ENCODE data around the gene PARP6. TPM values are rescaled to one million over a fixed set of nuclear protein-coding genes. Genes with fewer than 3 reads are reported as not detected.

Gene PARP6
- total RNA-seq, 4 donors from 2014 or later = 59.2 to 76.8 (median 65.1) TPM

DNA sequence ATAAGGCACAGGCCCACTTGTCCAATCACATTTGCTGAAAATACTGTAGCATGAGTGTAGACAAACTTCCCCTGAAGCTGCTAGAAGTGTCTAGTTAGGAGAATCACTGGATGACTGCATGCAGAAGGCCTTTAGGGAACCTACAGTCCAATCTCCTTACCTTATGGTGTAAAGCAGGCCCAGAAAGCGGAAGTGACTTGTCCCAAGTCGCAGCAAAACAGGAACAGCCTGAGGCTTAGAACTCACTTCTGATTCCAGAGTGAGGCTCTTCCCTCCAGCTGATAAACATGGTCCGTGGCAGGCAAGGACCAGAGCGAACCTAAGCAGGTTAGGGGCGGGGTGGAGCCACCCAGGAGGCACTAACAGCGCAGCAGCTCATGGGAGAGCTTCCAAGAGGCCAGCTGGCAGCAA is 77.2 kb downstream of the PARP6 start:
- DNase-seq (ENCODE audit: low spot score in 2 of 2) = no peak
- H3K36me3 ChIP-seq = peaks cover 0 to 16% (median 12%) of the 10 kb centered on the region in 3 donors
- H3K27me3 ChIP-seq = peaks cover 0 to 5% of the 10 kb centered on the region in 2 donors
- peak overlapping the region in 1 of 4 donors; percentile 5 for H3K27ac ChIP-seq
- peak in 1 of 2 donors; percentile 21 for TF ChIP-seq EP300 (IDR thresholded peaks at IDR 0.05)
- TF ChIP-seq, protein P1, sequence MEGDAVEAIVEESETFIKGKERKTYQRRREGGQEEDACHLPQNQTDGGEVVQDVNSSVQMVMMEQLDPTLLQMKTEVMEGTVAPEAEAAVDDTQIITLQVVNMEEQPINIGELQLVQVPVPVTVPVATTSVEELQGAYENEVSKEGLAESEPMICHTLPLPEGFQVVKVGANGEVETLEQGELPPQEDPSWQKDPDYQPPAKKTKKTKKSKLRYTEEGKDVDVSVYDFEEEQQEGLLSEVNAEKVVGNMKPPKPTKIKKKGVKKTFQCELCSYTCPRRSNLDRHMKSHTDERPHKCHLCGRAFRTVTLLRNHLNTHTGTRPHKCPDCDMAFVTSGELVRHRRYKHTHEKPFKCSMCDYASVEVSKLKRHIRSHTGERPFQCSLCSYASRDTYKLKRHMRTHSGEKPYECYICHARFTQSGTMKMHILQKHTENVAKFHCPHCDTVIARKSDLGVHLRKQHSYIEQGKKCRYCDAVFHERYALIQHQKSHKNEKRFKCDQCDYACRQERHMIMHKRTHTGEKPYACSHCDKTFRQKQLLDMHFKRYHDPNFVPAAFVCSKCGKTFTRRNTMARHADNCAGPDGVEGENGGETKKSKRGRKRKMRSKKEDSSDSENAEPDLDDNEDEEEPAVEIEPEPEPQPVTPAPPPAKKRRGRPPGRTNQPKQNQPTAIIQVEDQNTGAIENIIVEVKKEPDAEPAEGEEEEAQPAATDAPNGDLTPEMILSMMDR (IDR thresholded peaks at IDR 0.05) = no peak
- H3K4me3 ChIP-seq = no peak overlapping the region
- WGBS, 2 donors = 75 to 82% methylated on average over 6 of the region's 6 CpGs
- peaks cover 0 to 16% (median 0%) of the 10 kb centered on the region in 4 donors for H3K4me1 ChIP-seq
- no peaks in the 10 kb centered on the region for H3K9me3 ChIP-seq

DNA sequence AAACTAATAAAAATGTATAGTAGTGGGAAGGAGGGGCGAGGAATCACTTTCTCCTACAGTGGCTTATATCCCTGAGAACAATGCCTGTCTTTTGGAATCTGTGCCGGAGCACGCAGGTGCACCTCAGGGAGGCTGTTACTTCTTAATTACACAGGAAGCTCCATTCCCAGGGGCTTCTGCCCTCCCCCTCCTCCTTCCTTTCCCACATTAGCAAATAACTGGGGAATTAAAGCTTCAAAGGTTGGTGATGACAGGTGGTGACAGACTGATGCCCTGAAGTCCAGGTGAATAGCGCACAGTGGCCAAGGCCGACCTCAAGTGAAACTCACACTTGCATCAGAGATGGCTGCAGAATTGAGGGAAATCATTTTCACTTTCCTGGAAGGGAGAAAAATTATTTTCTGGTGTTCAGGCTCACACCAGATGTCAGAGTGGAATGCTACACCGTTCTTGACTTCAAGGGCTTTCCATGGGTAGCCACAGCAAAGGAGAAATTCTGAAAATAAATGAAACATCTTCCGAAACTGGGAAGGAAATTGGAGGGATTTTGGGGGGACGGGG is 78.4 kb downstream of the PARP6 start:
- no peaks in the 10 kb centered on the region for H3K9me3 ChIP-seq
- DNase-seq (ENCODE audit: low spot score in 2 of 2) = no peak
- 77 to 78% methylated on average over 8 of the region's 8 CpGs for WGBS, 2 donors
- H3K4me1 ChIP-seq = peaks cover 0 to 16% (median 0%) of the 10 kb centered on the region in 4 donors
- TF ChIP-seq EP300 (IDR thresholded peaks at IDR 0.05) (no peak), POLR2A (IDR thresholded peaks at IDR 0.05) (no peak)
- TF ChIP-seq, protein P1 (IDR thresholded peaks at IDR 0.05) = no peak
- H3K27me3 ChIP-seq = peaks cover 0 to 5% of the 10 kb centered on the region in 2 donors
- peaks cover 0 to 6% (median 3%) of the 10 kb centered on the region in 3 donors for H3K36me3 ChIP-seq
- H3K4me3 ChIP-seq = no peak overlapping the region
- no peak overlapping the region for H3K27ac ChIP-seq

DNA sequence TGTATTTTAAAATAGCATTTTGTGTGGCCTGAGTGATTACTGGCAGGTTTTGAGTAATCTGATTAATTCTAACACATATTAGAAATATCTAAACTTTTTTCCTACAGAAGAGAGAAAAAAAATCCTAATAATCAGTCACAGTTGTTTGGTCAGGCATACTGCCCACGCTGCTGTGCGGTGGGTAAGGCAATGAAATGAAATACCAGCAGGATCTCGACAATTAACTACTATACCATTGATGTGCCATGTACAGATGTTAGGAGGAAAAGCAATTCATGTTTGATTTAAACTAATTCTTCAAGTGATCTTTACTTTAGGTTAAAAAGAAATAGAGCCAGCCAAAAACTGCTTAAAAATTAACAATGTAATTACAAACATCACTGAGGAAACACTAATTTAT is 79.9 kb downstream of the PARP6 start:
- DNase-seq (ENCODE audit: low spot score in 2 of 2) = no peak

More for the DNA sequence above, 79.9 kb downstream of the PARP6 start:
- Histone ChIP-seq H3K27me3 (peaks cover 0 to 11% of the 10 kb centered on the region in 2 donors), H3K4me3 (no peak overlapping the region), H3K9me3 (no peaks in the 10 kb centered on the region), H3K4me1 (peaks cover 0 to 15% (median 0%) of the 10 kb centered on the region in 4 donors), H3K36me3 (no peaks in the 10 kb centered on the region), H3K27ac (no peak overlapping the region)
- 37 to 46% methylated on average over 3 of the region's 3 CpGs for WGBS, 2 donors
- TF ChIP-seq, protein P1 (IDR thresholded peaks at IDR 0.05) = no peak
- TF ChIP-seq POLR2A (IDR thresholded peaks at IDR 0.05) = no peak
- TF ChIP-seq EP300 (IDR thresholded peaks at IDR 0.05) = no peak

Other genes with a start within 250 kb of the PARP6 start
- 10 to 100 TPM; 61.2 to 99.9 (median 79.9) TPM for gene MYO9A, start 154.4 kb downstream of the PARP6 start, total RNA-seq
- 1 to 10 TPM; 1.2 to 2.2 (median 1.9) TPM for gene SENP8, start 154.2 kb downstream of the PARP6 start, total RNA-seq
- 1 to 10 TPM; 1.1 to 2.9 (median 2.2) TPM for gene GRAMD2A, start 74.8 kb downstream of the PARP6 start, total RNA-seq
- 100 to 1,000 TPM; 261 to 293 (median 272) TPM for gene PKM, start 41.4 kb downstream of the PARP6 start, total RNA-seq
- 10 to 100 TPM in 1 of 4 donors, 1 to 10 TPM in 3; 6.0 to 10.4 (median 7.4) TPM for gene CELF6, start 47.6 kb upstream of the PARP6 start, total RNA-seq
- gene HEXA, start 103.5 kb upstream of the PARP6 start, total RNA-seq = 100 to 1,000 TPM in 2 of 4 donors, 10 to 100 TPM in 2; 64.5 to 112 (median 84.9) TPM
- gene TMEM202, start 125.8 kb upstream of the PARP6 start, total RNA-seq = not detected
- 10 to 100 TPM; 30.6 to 58.6 (median 45.1) TPM for gene ARIH1, start 201.8 kb upstream of the PARP6 start, total RNA-seq